GM23248 (cell line): ENCODE results near the gene TFCP2L1. TPM values are rescaled to one million over a fixed set of nuclear protein-coding genes. Genes with fewer than 3 reads are reported as not detected.
A peak's percentile ranks its signal among the peaks of the same experiment; 100 is the strongest.

Source experiments
- DNase-seq: peaks from one replicate; pipeline ENCODE4 v3.0.0-alpha.2; 2015
- H2AFZ ChIP-seq: fragments of 200-600 bp; sonication (generic); 2 replicates; pipeline ENCODE4 v1.6.1; 2016; ENCODE audit warnings: antibody characterized with exemption
- H3F3A ChIP-seq: fragments of 200-600 bp; sonication (generic); 2 replicates; pipeline ENCODE4 v1.6.1; 2016; ENCODE audit warnings: mild to moderate bottlenecking, antibody characterized with exemption, mixed run types; ENCODE audit not compliant: insufficient read depth
- H3K27ac ChIP-seq: fragments of 200-600 bp; sonication (generic); 2 replicates; pipeline ENCODE4 v1.5.1; 2016; ENCODE audit warnings: mild to moderate bottlenecking
- H3K27me3 ChIP-seq: fragments of 200-600 bp; sonication (generic); replicated peaks from 2 replicates; pipeline ENCODE4 v1.6.1; 2016; ENCODE audit warnings: mild to moderate bottlenecking; ENCODE audit not compliant: insufficient read depth
- H3K36me3 ChIP-seq: fragments of 200-600 bp; sonication (generic); 2 replicates; pipeline ENCODE4 v1.6.1; 2016; ENCODE audit warnings: low read depth, mild to moderate bottlenecking
- H3K4me1 ChIP-seq: fragments of 200-600 bp; sonication (generic); 2 replicates; pipeline ENCODE4 v1.6.1; 2016; ENCODE audit warnings: mild to moderate bottlenecking; ENCODE audit not compliant: insufficient read depth
- H3K4me2 ChIP-seq: fragments of 200-600 bp; sonication (generic); one replicate; pipeline ENCODE4 v1.6.1; 2016; ENCODE audit warnings: mild to moderate bottlenecking; ENCODE audit not compliant: unreplicated experiment
- H3K4me3 ChIP-seq: fragments of 200-600 bp; sonication (generic); 2 replicates; pipeline ENCODE4 v1.5.1; 2016; ENCODE audit warnings: mild to moderate bottlenecking
- H3K79me2 ChIP-seq: fragments of 200-600 bp; sonication (generic); 2 replicates; pipeline ENCODE4 v1.6.1; 2016; ENCODE audit warnings: mild to moderate bottlenecking; ENCODE audit not compliant: insufficient read depth
- H3K9ac ChIP-seq: fragments of 200-600 bp; sonication (generic); 2 replicates; pipeline ENCODE4 v1.6.1; 2016; ENCODE audit warnings: mild to moderate bottlenecking
- H3K9me2 ChIP-seq: fragments of 200-600 bp; sonication (generic); 2 replicates; pipeline ENCODE4 v1.6.1; 2016; ENCODE audit warnings: mixed run types, mild to moderate bottlenecking, moderate library complexity; ENCODE audit not compliant: insufficient read depth
- H3K9me3 ChIP-seq: fragments of 200-600 bp; sonication (generic); one replicate; pipeline ENCODE4 v1.6.1; 2017; ENCODE audit warnings: low read depth
- H4K20me1 ChIP-seq: fragments of 200-600 bp; sonication (generic); 2 replicates; pipeline ENCODE4 v1.6.0; 2016; ENCODE audit not compliant: insufficient read depth
- EZH2 ChIP-seq: fragments of 200-600 bp; sonication (generic); IDR thresholded peaks from 2 replicates; pipeline ENCODE4 v1.6.1; 2018; ENCODE audit warnings: antibody characterized with exemption, mild to moderate bottlenecking; ENCODE audit not compliant: insufficient read depth, poor library complexity, severe bottlenecking
- EZH2phosphoT487 ChIP-seq: fragments of 200-600 bp; sonication (generic); IDR thresholded peaks from 2 replicates; pipeline ENCODE4 v1.6.1; 2018; ENCODE audit warnings: antibody characterized with exemption, moderate library complexity, mild to moderate bottlenecking, low read depth; ENCODE audit not compliant: insufficient read depth
- WGBS, 2 experiments: methylation state at CpG; one replicate each; pipeline ENCODE4 v1.1.6; 2015 to 2017; ENCODE audit warnings: low lambda C conversion rate in 2 of 2, low coverage in 1 of 2; ENCODE audit errors: missing lambda C conversion rate in 2 of 2; 5-methylcytosine and 5-hydroxymethylcytosine counted together
- in situ Hi-C: fragments of 300-500 bp; cut with MboI; formaldehyde crosslinking; loops from 2 replicates; pipeline ENCODE4 v1.15.0; 2020
- polyA plus RNA-seq: library from polyadenylated mRNA; unstranded; fragments of >200 nt; fragmentation: Nextera tagmentation; extraction: Ambion mirVana; gene quantifications from 2 replicates; pipeline ENCODE4 v1.2.1, GENCODE V29; 2016
- total RNA-seq: library from RNA; depleted of rRNA; stranded (reverse); fragments of >200 nt; shearing (Covaris generic); gene quantifications from 2 replicates; pipeline ENCODE4 v1.2.3, GENCODE V29; 2014

Gene TFCP2L1
- total and polyA plus RNA-seq, 2 experiments from 2014 or later, result not detected

DNA sequence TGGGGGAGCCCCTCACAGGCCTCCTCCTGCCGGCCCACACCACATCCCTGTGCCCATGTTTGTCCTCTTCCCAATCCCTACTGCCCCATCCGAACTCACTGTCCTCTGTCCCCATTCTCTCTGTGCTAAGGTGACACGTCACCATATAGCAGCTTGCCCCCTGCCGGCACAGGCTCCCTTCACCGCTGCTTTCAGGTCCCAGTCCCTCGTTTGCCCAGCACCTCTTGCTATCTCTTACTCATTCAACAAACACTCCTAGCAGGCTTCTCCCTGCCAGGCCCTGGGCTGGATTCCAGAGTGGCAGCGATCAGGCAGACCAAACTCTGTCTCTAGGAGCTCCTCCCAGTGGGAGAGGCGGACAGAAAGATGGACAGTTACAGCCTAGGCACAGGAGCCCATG is 74.3 kb downstream of the TFCP2L1 start:
- no peak for DNase-seq
- Histone ChIP-seq H3K9ac (no peak overlapping the region), H2AFZ (no peak overlapping the region), H3K9me2 (no peaks in the 10 kb centered on the region), H3K36me3 (no peaks in the 10 kb centered on the region), H3K79me2 (no peaks in the 10 kb centered on the region), H3K27ac (no peak overlapping the region), H3K4me2 (no peak overlapping the region), H3K9me3 (no peaks in the 10 kb centered on the region), H3F3A (no peaks in the 10 kb centered on the region), H3K4me1 (no peaks in the 10 kb centered on the region), H3K4me3 (no peak overlapping the region), H3K27me3 (peaks cover 13% of the 10 kb centered on the region), H4K20me1 (no peaks in the 10 kb centered on the region)
- in situ Hi-C loops, result no loop called here
- WGBS, 2 experiments, result 61 to 66% methylated on average over 8 of the region's 8 CpGs
- TF ChIP-seq EZH2 (no peak), EZH2phosphoT487 (no peak)

DNA sequence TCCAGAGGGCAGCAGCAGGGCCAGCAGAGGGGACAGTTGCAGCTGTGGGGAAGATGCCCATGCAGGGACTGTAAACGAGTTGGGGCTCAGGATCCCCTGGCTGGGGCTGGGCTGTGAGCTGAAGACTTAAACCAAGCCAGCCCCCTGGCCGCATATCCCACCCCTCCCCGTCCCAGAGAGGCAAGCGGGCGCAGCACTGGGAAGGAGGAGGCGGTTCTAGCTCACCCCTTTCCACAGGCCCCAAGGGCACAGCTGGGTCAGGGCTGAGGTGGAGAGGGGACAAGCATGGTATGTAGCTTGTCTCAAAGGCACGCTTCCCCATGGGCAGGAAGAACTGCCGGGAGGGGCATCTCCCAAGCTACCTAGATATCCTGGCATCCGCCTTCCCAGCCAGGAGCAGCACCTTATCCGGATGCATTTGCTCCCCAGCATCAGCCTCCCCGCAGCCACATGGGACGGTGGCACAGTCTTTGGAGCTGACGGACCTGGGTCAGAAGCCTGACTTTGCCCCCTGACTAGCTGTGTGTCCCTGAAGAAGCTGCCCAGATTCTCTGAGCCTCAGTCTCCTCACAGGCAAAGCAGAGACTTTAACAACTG is 75.9 kb downstream of the TFCP2L1 start:
- TF ChIP-seq EZH2 (no peak), EZH2phosphoT487 (no peak)
- H3K79me2 ChIP-seq, result no peaks in the 10 kb centered on the region
- no peaks in the 10 kb centered on the region for H3K4me1 ChIP-seq
- no peaks in the 10 kb centered on the region for H3K9me2 ChIP-seq
- no peaks in the 10 kb centered on the region for H4K20me1 ChIP-seq
- in situ Hi-C loops, result no loop called here
- no peak overlapping the region for H2AFZ ChIP-seq
- H3K27ac ChIP-seq, result no peak overlapping the region
- H3F3A ChIP-seq, result no peaks in the 10 kb centered on the region
- H3K27me3 ChIP-seq, result peaks cover 13% of the 10 kb centered on the region
- H3K4me2 ChIP-seq, result no peak overlapping the region
- WGBS, 2 experiments, result 72 to 78% methylated on average over 13 of the region's 13 CpGs
- no peak overlapping the region for H3K9ac ChIP-seq
- H3K4me3 ChIP-seq, result no peak overlapping the region
- no peaks in the 10 kb centered on the region for H3K36me3 ChIP-seq
- H3K9me3 ChIP-seq, result no peaks in the 10 kb centered on the region
- DNase-seq, result no peak

DNA sequence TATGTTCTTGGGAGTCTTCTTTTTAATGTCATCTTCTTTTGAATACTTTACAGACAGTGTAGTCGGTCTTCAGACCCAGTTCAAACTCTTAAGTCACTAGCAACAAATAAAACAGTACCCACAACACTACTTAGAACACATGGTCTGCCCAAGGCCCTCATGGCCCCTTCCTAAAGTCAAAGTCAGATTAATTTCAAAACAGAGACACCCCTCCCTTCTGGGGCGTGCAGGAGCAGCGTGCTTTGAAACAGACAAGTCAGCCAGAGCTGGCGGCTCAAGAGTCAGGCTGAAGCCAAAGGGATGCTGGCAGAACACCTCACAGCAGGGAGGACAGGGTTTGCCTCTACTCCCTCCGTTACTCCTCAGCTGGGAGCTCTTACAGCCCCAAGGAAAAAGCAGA is 77.5 kb downstream of the TFCP2L1 start:
- DNase-seq, result no peak
- Histone ChIP-seq H3K79me2 (no peaks in the 10 kb centered on the region), H3K4me2 (no peak overlapping the region), H3K4me3 (no peak overlapping the region), H3K27me3 (peaks cover 22% of the 10 kb centered on the region), H2AFZ (no peak overlapping the region), H3K36me3 (no peaks in the 10 kb centered on the region), H3K27ac (no peak overlapping the region), H3K9me3 (no peaks in the 10 kb centered on the region), H3K9me2 (no peaks in the 10 kb centered on the region), H3K9ac (no peak overlapping the region), H3K4me1 (no peaks in the 10 kb centered on the region), H3F3A (no peaks in the 10 kb centered on the region), H4K20me1 (no peaks in the 10 kb centered on the region)
- no peak for TF ChIP-seq EZH2phosphoT487
- TF ChIP-seq EZH2, result no peak
- in situ Hi-C loops, result no loop called here
- 23 to 27% methylated on average over 5 of the region's 5 CpGs for WGBS, 2 experiments

DNA sequence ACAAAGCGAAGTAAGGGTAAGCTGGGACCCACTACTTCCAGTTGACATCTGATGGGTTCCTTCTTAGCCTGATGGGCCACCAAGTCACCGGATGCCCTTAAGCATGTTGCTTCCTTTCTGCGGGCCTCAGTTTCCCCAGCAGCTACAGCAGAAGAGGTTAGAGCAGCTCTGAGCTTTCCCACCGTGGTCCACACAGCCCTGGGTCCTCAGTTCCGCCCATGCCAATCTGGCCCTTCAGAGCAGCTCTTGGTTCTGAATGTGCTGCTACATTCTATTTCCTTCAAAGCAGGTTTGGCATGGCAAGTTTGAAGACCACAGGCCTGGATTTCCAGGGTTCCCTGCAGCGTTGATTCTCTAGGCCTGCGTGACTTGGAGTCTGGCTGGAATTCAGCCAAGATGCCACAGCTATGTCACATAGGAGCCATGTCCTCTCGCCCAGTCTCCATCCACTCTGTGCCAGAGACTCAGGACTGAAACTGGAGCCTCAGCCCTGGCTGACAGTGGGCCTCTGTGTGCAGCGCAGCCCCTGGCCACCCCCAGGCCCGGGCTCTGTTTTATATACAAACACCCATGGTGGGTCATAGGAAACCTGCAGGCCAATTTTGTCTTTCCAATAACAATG is 79.6 kb downstream of the TFCP2L1 start:
- no peak overlapping the region for H3K4me3 ChIP-seq
- H3K4me2 ChIP-seq, result no peak overlapping the region
- H3K27ac ChIP-seq, result no peak overlapping the region
- TF ChIP-seq EZH2phosphoT487, result no peak
- no peak for TF ChIP-seq EZH2
- peak; percentile 12 for DNase-seq
- H2AFZ ChIP-seq, result no peak overlapping the region
- no peaks in the 10 kb centered on the region for H3K36me3 ChIP-seq
- H3K4me1 ChIP-seq, result no peaks in the 10 kb centered on the region
- H3K9me3 ChIP-seq, result no peaks in the 10 kb centered on the region
- peaks cover 22% of the 10 kb centered on the region for H3K27me3 ChIP-seq
- no peaks in the 10 kb centered on the region for H4K20me1 ChIP-seq
- no peaks in the 10 kb centered on the region for H3K9me2 ChIP-seq
- no peak overlapping the region for H3K9ac ChIP-seq
- H3K79me2 ChIP-seq, result no peaks in the 10 kb centered on the region
- no peaks in the 10 kb centered on the region for H3F3A ChIP-seq
- WGBS, 2 experiments, result 62 to 64% methylated on average over 10 of the region's 10 CpGs
- in situ Hi-C loops, result no loop called here
